Measurements from ENCODE around the gene EVPL. TPM values are rescaled to one million over a fixed set of nuclear protein-coding genes. Genes with fewer than 3 reads are reported as not detected.
A peak's percentile ranks its signal among the peaks of the same experiment; 100 is the strongest.

Gene EVPL
- 2.9 TPM for polyA plus RNA-seq (2013)

DNA sequence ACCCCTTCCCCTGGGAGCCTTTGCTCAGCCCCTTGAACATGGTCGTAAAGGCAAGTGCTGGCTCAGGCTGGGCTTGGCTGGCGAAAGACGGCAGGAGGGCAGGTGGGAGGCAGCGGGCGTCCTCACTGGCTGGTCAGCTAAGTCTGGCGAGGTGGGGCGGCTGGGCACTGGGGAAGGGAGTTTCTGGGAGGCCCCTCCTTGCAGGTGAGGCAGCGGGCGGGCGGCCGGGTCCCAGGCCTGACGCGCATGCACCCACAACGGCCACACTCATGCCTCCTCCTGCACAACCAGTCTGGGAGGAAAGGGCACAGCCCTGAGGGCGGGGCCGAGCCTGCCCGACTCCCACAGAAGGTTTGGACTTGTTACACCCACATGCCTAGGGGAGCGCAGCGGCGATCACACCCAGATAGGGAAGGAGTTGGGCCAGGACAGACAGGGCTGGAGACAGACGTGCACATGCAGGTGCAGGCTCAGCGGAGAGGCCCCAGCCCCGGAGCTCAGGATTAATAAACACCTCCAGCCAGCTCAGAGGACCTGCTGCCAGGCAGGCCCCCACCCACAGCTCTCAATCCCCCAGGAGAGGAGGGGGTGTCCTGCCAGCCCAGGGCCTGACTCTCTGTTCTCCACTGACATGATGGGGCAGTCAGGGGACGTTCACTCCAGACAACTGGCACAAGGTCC is at the start of gene EVPL:
EVPL (minus strand) TSS at position 148 of the 681 bp plus-strand sequence; CDS start at position 40, 108 bp downstream.
- Histone ChIP-seq H3K9me3 (ENCODE audit: control extremely low read depth in 1 of 5, control insufficient read depth in 4 of 5, insufficient read depth in 2 of 5, low read depth in 1 of 5, low read length in 4 of 5) (peaks cover 0 to under 1% (median 0%) of the 10 kb centered on the region in 5 experiments), H3K36me3 (ENCODE audit: control insufficient read depth in 4 of 4, insufficient read depth in 4 of 4, low read length in 3 of 4) (peaks cover 0 to 3% (median 0%) of the 10 kb centered on the region in 4 experiments), H3K27me3 (replicated peaks in 2 of 5; ENCODE audit: control insufficient read depth in 4 of 5, insufficient read depth in 5 of 5, low read length in 4 of 5) (no peaks in the 10 kb centered on the region), H3K27ac (ENCODE audit: insufficient read depth in 1 of 2, low read depth in 1 of 2, low read length in 2 of 2, poor library complexity in 1 of 2, severe bottlenecking in 2 of 2) (no peak within 1 kb of the TSS), H3K4me1 (ENCODE audit: control extremely low read depth in 1 of 4, control insufficient read depth in 4 of 4, insufficient read depth in 4 of 4, low read length in 3 of 4) (peaks cover 0 to 42% (median 38%) of the 10 kb centered on the region in 4 experiments), H3K4me3 (ENCODE audit: control insufficient read depth in 1 of 7, extremely low read depth in 1 of 7, insufficient read depth in 4 of 7, low read depth in 2 of 7, low read length in 6 of 7) (peak within 1 kb of the TSS in 2 of 7 experiments; percentile 19 to 55)
- WGBS (ENCODE audit: insufficient coverage): 48% methylated on average over 15 of the region's 24 CpGs
- POLR2A ChIA-PET: no interaction called here
- DNase-seq: peak in 1 of 3 donors; percentile 29
- CTCF ChIA-PET: interaction anchor here (1.3 to 9.9 kb wide), 2 partner anchors 16 to 26 kb away, joined by 3 to 104 read pairs; partner anchors contain the start of gene CDK3

DNA sequence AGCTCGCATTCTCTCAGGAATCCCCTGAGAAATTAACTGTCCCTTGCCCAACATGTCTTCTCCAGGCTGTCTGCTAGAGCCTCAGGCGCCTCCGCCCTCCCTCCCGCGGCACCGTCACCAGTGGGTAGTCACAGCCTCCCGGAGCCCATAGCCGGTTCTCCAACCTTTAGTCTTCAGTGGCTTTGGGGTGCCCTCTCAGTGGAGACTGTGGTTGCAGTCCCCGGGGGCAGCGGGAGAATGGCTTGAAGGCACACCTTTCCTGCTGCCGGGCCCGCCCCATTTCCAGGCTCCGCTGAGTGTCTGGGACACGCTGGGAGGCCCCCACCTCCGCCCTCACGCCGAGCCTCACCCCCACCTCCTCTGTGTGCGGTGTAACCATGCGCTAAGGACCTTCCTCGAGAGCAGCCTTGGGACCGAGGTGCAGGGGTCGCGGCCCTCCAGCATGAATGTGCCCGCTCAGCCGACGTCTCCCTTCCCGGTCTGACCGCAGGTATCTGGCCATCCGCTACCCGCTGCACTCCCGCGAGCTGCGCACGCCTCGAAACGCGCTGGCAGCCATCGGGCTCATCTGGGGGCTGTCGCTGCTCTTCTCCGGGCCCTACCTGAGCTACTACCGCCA is 49.1 kb upstream of the EVPL start:
- H3K4me3 ChIP-seq (ENCODE audit: control insufficient read depth in 1 of 7, extremely low read depth in 1 of 7, insufficient read depth in 4 of 7, low read depth in 2 of 7, low read length in 6 of 7): peak overlapping the region in 3 of 7 experiments; percentile 46 to 55 (median 46)
- CTCF ChIA-PET: interaction anchor here (1.1 kb wide), 1 partner anchor 18 kb away, joined by 3 read pairs; no protein-coding TSS in a partner anchor

DNA sequence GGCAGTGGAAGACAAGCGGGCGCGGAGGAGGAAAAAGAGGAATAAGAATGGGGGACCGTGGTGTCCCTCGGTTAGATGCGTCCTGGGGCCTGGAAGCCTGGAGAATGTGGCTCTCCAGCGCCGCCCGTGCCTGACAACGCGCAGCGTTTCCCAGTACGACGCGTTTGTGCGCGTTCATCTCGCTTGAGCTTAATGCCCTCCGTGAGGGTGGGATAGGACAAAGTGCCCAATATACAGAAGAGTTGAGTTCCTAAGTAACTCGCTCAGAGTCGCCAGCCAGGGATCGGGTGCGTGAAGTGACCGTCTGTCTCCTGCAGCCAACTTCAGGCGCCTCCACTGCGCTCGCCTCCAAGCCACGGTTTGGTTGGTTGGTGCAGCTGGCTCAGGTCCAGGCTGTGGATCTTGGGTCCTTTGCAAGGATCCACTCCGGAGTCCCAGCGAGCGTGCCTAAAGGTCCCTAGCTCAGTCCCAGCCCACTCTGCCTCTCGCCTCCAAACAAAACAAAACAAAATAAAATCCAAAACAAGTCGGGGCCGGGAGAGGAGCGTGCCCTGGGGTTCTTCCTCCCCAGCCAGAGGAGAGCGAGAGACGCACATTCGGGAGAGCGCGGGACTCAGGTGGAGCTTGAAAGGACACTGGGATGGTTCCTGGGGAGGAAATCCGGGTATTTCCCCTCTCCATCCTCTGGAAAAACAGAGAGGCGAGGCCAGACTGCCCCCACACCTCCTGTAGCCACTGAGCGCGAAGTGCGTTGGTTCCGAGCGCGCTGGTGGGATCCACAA is 48.4 kb upstream of the EVPL start:
- H3K4me1 ChIP-seq (ENCODE audit: control extremely low read depth in 1 of 4, control insufficient read depth in 4 of 4, insufficient read depth in 4 of 4, low read length in 3 of 4): peaks cover 12 to 70% (median 59%) of the 10 kb centered on the region in 4 experiments
- ChIA-PET POLR2A (interaction anchor here (0.8 kb wide), 1 partner anchor 61 kb away, joined by 3 read pairs; no protein-coding TSS in a partner anchor), CTCF (interaction anchor here (0.6 to 1.1 kb wide), 2 partner anchors 10 to 18 kb away, joined by 3 read pairs; no protein-coding TSS in a partner anchor)

More for the DNA sequence above, 49.1 kb upstream of the EVPL start:
- H3K27me3 ChIP-seq (replicated peaks in 2 of 5; ENCODE audit: control insufficient read depth in 4 of 5, insufficient read depth in 5 of 5, low read length in 4 of 5): peaks cover 2 to 75% (median 43%) of the 10 kb centered on the region in 5 experiments
- DNase-seq: peak in 1 of 3 donors; percentile 8
- peaks cover 8 to 63% (median 54%) of the 10 kb centered on the region in 4 experiments for H3K4me1 ChIP-seq (ENCODE audit: control extremely low read depth in 1 of 4, control insufficient read depth in 4 of 4, insufficient read depth in 4 of 4, low read length in 3 of 4)
- no peaks in the 10 kb centered on the region for H3K36me3 ChIP-seq (ENCODE audit: control insufficient read depth in 4 of 4, insufficient read depth in 4 of 4, low read length in 3 of 4)
- POLR2A ChIA-PET: no interaction called here
- H3K9me3 ChIP-seq (ENCODE audit: control extremely low read depth in 1 of 5, control insufficient read depth in 4 of 5, insufficient read depth in 2 of 5, low read depth in 1 of 5, low read length in 4 of 5): no peaks in the 10 kb centered on the region
- WGBS (ENCODE audit: insufficient coverage): 4% methylated on average over 39 of the region's 41 CpGs
- H3K27ac ChIP-seq (ENCODE audit: insufficient read depth in 1 of 2, low read depth in 1 of 2, low read length in 2 of 2, poor library complexity in 1 of 2, severe bottlenecking in 2 of 2): no peak overlapping the region

DNA sequence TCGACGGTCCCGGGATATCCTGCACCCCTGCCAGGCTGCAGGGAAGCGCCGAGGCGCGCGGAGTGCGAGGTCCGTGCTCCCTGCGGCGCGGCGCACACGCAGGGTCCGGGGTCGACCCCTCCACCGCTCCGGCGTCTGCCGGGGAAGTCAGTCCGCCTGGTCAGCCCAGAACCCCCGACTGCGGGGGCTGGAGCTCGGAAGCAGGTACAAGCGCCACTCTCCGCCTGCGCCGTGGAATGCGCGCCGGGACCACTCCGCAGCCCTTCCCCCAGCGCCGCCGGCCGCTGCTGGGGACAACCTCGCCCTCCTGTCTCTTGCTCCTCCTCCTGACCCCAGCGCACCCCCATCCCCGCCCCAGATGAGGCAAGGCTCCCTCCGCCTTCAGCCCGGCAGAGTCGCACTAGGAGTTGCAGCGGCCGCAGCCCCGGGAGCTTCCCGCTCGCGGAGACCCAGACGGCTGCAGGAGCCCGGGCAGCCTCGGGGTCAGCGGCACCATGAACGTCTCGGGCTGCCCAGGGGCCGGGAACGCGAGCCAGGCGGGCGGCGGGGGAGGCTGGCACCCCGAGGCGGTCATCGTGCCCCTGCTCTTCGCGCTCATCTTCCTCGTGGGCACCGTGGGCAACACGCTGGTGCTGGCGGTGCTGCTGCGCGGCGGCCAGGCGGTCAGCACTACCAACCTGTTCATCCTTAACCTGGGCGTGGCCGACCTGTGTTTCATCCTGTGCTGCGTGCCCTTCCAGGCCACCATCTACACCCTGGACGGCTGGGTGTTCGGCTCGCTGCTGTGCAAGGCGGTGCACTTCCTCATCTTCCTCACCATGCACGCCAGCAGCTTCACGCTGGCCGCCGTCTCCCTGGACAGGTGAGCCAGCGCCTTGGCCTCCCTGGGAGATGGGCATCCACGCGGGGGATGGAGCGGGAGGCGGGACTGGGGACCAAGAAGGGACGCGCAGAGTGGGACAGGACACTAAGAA is 47.6 kb upstream of the EVPL start, which contains the start of gene GALR2:
GALR2 (plus strand) TSS at position 392 of the 974 bp plus-strand sequence; CDS start at position 495, 103 bp downstream.
- Histone ChIP-seq H3K9me3 (ENCODE audit: control extremely low read depth in 1 of 5, control insufficient read depth in 4 of 5, insufficient read depth in 2 of 5, low read depth in 1 of 5, low read length in 4 of 5) (no peaks in the 10 kb centered on the region), H3K27ac (ENCODE audit: insufficient read depth in 1 of 2, low read depth in 1 of 2, low read length in 2 of 2, poor library complexity in 1 of 2, severe bottlenecking in 2 of 2) (no peak within 1 kb of the TSS), H3K4me1 (ENCODE audit: control extremely low read depth in 1 of 4, control insufficient read depth in 4 of 4, insufficient read depth in 4 of 4, low read length in 3 of 4) (peaks cover 10 to 61% (median 53%) of the 10 kb centered on the region in 4 experiments), H3K36me3 (ENCODE audit: control insufficient read depth in 4 of 4, insufficient read depth in 4 of 4, low read length in 3 of 4) (peaks cover 0 to 2% (median under 1%) of the 10 kb centered on the region in 4 experiments), H3K27me3 (replicated peaks in 2 of 5; ENCODE audit: control insufficient read depth in 4 of 5, insufficient read depth in 5 of 5, low read length in 4 of 5) (peaks cover 2 to 64% (median 41%) of the 10 kb centered on the region in 5 experiments), H3K4me3 (ENCODE audit: control insufficient read depth in 1 of 7, extremely low read depth in 1 of 7, insufficient read depth in 4 of 7, low read depth in 2 of 7, low read length in 6 of 7) (peak within 1 kb of the TSS in 3 of 7 experiments; percentile 43 to 49 (median 43))
- WGBS (ENCODE audit: insufficient coverage): 2% methylated on average over 77 of the region's 92 CpGs
- ChIA-PET CTCF (no interaction called here), POLR2A (interaction anchor here (0.8 kb wide), 1 partner anchor 60 kb away, joined by 3 read pairs; no protein-coding TSS in a partner anchor)
- DNase-seq: peak in 2 of 3 donors; percentile 17 to 32

More for the DNA sequence above, 48.4 kb upstream of the EVPL start:
- H3K36me3 ChIP-seq (ENCODE audit: control insufficient read depth in 4 of 4, insufficient read depth in 4 of 4, low read length in 3 of 4): no peaks in the 10 kb centered on the region
- H3K9me3 ChIP-seq (ENCODE audit: control extremely low read depth in 1 of 5, control insufficient read depth in 4 of 5, insufficient read depth in 2 of 5, low read depth in 1 of 5, low read length in 4 of 5): no peaks in the 10 kb centered on the region
- WGBS (ENCODE audit: insufficient coverage): 6% methylated on average over 38 of the region's 48 CpGs
- DNase-seq: peak; percentile 36 to 67 (median 56)
- no peak overlapping the region for H3K27ac ChIP-seq (ENCODE audit: insufficient read depth in 1 of 2, low read depth in 1 of 2, low read length in 2 of 2, poor library complexity in 1 of 2, severe bottlenecking in 2 of 2)
- peaks cover 2 to 73% (median 43%) of the 10 kb centered on the region in 5 experiments for H3K27me3 ChIP-seq (replicated peaks in 2 of 5; ENCODE audit: control insufficient read depth in 4 of 5, insufficient read depth in 5 of 5, low read length in 4 of 5)
- H3K4me3 ChIP-seq (ENCODE audit: control insufficient read depth in 1 of 7, extremely low read depth in 1 of 7, insufficient read depth in 4 of 7, low read depth in 2 of 7, low read length in 6 of 7): peak overlapping the region in 3 of 7 experiments; percentile 43 to 49 (median 43)

DNA sequence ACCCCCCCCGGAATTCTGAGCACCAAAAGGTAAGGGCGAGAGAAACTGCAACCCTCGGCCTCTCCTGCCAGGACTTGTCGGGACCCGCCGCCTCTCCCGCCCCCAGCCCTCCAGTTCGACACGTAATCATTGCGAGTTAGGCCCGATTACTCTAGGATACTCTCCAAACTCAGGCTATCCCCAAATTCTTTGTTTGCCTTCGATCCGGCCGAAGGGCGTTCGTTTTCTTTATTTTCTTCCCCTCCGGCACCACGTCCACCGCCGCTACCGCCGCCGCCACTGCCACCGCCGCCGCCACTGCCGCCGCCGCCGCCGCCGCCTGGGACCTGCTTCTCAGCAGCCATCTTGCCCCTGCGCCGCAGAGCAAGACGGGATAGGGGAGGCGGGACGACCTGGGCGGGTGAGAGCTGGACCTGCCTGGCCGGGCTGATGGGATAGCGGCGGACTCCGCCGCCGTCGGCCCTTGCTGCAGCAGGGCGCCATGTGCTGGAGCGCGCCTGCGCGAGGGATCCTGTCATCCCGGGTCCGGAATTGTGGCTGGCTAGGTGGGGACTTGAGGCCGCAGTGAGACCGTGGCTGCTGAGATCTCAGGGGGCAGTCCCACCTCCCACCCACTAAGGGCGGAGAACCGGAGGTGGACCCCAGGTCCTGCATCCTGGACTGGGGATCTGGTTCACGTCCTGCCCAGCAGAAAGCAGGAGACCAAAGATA is 45.2 kb upstream of the EVPL start, which contains the start of gene SRP68:
SRP68 (minus strand) TSS at position 370 of the 711 bp plus-strand sequence; CDS start at position 344, 26 bp downstream.
- peak within 1 kb of the TSS; percentile 81 to 98 (median 92) for H3K4me3 ChIP-seq (ENCODE audit: control insufficient read depth in 1 of 7, extremely low read depth in 1 of 7, insufficient read depth in 4 of 7, low read depth in 2 of 7, low read length in 6 of 7)
- peaks cover 0 to 15% (median 11%) of the 10 kb centered on the region in 4 experiments for H3K36me3 ChIP-seq (ENCODE audit: control insufficient read depth in 4 of 4, insufficient read depth in 4 of 4, low read length in 3 of 4)
- peaks cover 2 to 40% (median 21%) of the 10 kb centered on the region in 5 experiments for H3K27me3 ChIP-seq (replicated peaks in 2 of 5; ENCODE audit: control insufficient read depth in 4 of 5, insufficient read depth in 5 of 5, low read length in 4 of 5)
- POLR2A ChIA-PET: interaction anchor here (0.9 kb wide), 1 partner anchor 31 kb away, joined by 3 read pairs; the partner anchor contains the start of gene EXOC7
- WGBS (ENCODE audit: insufficient coverage): 0% methylated on average over 40 of the region's 57 CpGs
- H3K27ac ChIP-seq (ENCODE audit: insufficient read depth in 1 of 2, low read depth in 1 of 2, low read length in 2 of 2, poor library complexity in 1 of 2, severe bottlenecking in 2 of 2): peak within 1 kb of the TSS; percentile 84 to 94
- H3K9me3 ChIP-seq (ENCODE audit: control extremely low read depth in 1 of 5, control insufficient read depth in 4 of 5, insufficient read depth in 2 of 5, low read depth in 1 of 5, low read length in 4 of 5): no peaks in the 10 kb centered on the region
- CTCF ChIA-PET: interaction anchor here (1.3 to 1.4 kb wide), 2 partner anchors 53 to 59 kb away, joined by 3 to 4 read pairs; no protein-coding TSS in a partner anchor
- peak; percentile 72 to 85 (median 80) for DNase-seq
- H3K4me1 ChIP-seq (ENCODE audit: control extremely low read depth in 1 of 4, control insufficient read depth in 4 of 4, insufficient read depth in 4 of 4, low read length in 3 of 4): peaks cover 10 to 52% (median 48%) of the 10 kb centered on the region in 4 experiments
